HepG2 (cell line): ENCODE data around the gene DHX58. TPM values are rescaled to one million over a fixed set of nuclear protein-coding genes. Genes with fewer than 3 reads are reported as not detected.
A peak's percentile ranks its signal among the peaks of the same experiment; 100 is the strongest.

Source experiments
- ATAC-seq: fragments of 200-7000 bp; cut with Tn5 transposase; 3 replicates; pipeline ENCODE4 v1.9.1; 2020; ENCODE audit warnings: mild to moderate bottlenecking, moderate library complexity
- BruUV-seq: library from RNA; stranded (reverse); fragments of 400-500 nt; replicated peaks from 2 replicates; lab custom pipeline; 2021; lab: Mats Ljungman, UMichigan
- CTCF ChIA-PET: fragments of 300-600 bp; formaldehyde crosslinking; extraction: SDS; loops from one replicate; lab custom pipeline; 2021; ENCODE audit warnings: low total read pairs, inconsistent platforms, low intra/inter-chr PET ratio; lab: Yijun Ruan, JAX
- POLR2A ChIA-PET: fragments of 350-600 bp; sonication (Branson Sonifier 250); formaldehyde crosslinking; loops from one replicate; lab custom pipeline; 2020; ENCODE audit warnings: antibody characterized with exemption, inconsistent platforms; lab: Yijun Ruan, JAX
- DNase-seq: peaks from one replicate; pipeline ENCODE4 v3.0.0-alpha.2; 2015; ENCODE audit warnings: low spot score
- FAIRE-seq: peaks from 3 replicates; lab custom pipeline; 2011; peaks lifted over from hg19 to GRCh38; lab: Jason Lieb, UNC
- H2AFZ ChIP-seq: one replicate; pipeline ENCODE4 v1.6.1; 2011; ENCODE audit warnings: low read length, inconsistent platforms
- H3K27ac ChIP-seq: fragments of 300-600 bp; 3 replicates; pipeline ENCODE4 v1.8.0; 2011; ENCODE audit warnings: mixed run types, mild to moderate bottlenecking, mixed read lengths, low read length, inconsistent platforms; ENCODE audit not compliant: insufficient read depth; ENCODE audit errors: extremely low read length
- H3K27me3 ChIP-seq, 2 experiments: fragments of 200-600 bp in 1 of 2; 2 replicates in 1 of 2; 3 replicates in 1 of 2; pipeline versions ENCODE4 v1.6.0 to v1.8.0; 2011; ENCODE audit warnings: low read length in 2 of 2, mild to moderate bottlenecking in 2 of 2, moderate library complexity in 2 of 2, inconsistent platforms in 1 of 2; ENCODE audit not compliant: insufficient read depth in 2 of 2, control insufficient read depth in 1 of 2
- H3K36me3 ChIP-seq, 2 experiments: fragments of 200-600 bp in 1 of 2; replicated peaks in 1 of 2; 2 replicates in 1 of 2; 3 replicates in 1 of 2; pipeline versions ENCODE4 v1.5.1 to v1.8.0; 2011; ENCODE audit warnings: low read length in 2 of 2, inconsistent platforms in 1 of 2; ENCODE audit not compliant: insufficient read depth in 2 of 2, control insufficient read depth in 1 of 2
- H3K4me1 ChIP-seq: 2 replicates; pipeline ENCODE4 v1.5.1; 2012; ENCODE audit warnings: low read length, inconsistent platforms; ENCODE audit not compliant: insufficient read depth
- H3K4me2 ChIP-seq: 2 replicates; pipeline ENCODE4 v1.6.0; 2011; ENCODE audit warnings: low read depth, low read length, inconsistent platforms
- H3K4me3 ChIP-seq, 3 experiments: fragments of 200-600 bp in 1 of 3; sonication (generic), shearing (Covaris generic) in 1 of 3; replicated peaks in 1 of 3; 2 replicates each; pipeline ENCODE4 v1.5.1; 2011 to 2016; ENCODE audit warnings: low read length in 3 of 3, inconsistent platforms in 2 of 3, low read depth in 2 of 3, mild to moderate bottlenecking in 2 of 3, control low read depth in 1 of 3, mixed read lengths in 1 of 3; ENCODE audit not compliant: insufficient read depth in 1 of 3
- H3K79me2 ChIP-seq: one replicate; pipeline ENCODE4 v1.6.1; 2011; ENCODE audit warnings: low read length, inconsistent platforms; ENCODE audit not compliant: insufficient read depth
- H3K9ac ChIP-seq: 2 replicates; pipeline ENCODE4 v1.6.0; 2011; ENCODE audit warnings: mild to moderate bottlenecking, low read depth, low read length, inconsistent platforms; ENCODE audit not compliant: insufficient read depth
- H3K9me3 ChIP-seq: 2 replicates; pipeline ENCODE4 v1.5.1; 2012; ENCODE audit warnings: mild to moderate bottlenecking, low read length
- H4K20me1 ChIP-seq: 2 replicates; pipeline ENCODE4 v1.6.0; 2011; ENCODE audit warnings: inconsistent platforms, mild to moderate bottlenecking, low read length, moderate library complexity; ENCODE audit not compliant: insufficient read depth
- DMAP1 ChIP-seq: IDR thresholded peaks from 2 replicates; pipeline ENCODE4 v1.6.1; 2016
- FOXK2 ChIP-seq: fragments of 450-650 bp; IDR thresholded peaks from 2 replicates; pipeline ENCODE4 v1.6.1; 2016
- PRDM15 ChIP-seq: sonication (generic); formaldehyde crosslinking; IDR thresholded peaks from 2 replicates; pipeline ENCODE4 v1.4.0; 2020; ENCODE audit warnings: missing genetic modification reagents
- TCF7L2 ChIP-seq: IDR thresholded peaks from 2 replicates; pipeline ENCODE4 v1.6.1; 2011; ENCODE audit warnings: mild to moderate bottlenecking, low read depth, low read length, moderate library complexity
- TERF1 ChIP-seq: sonication (generic); formaldehyde crosslinking; IDR thresholded peaks from 2 replicates; pipeline ENCODE4 v1.8.0; 2022; ENCODE audit warnings: mild to moderate bottlenecking, missing genetic modification reagents, moderate library complexity
- ZNF430 ChIP-seq: sonication (generic); formaldehyde crosslinking; IDR thresholded peaks from 2 replicates; pipeline ENCODE4 v1.9.0; 2021; ENCODE audit warnings: mild to moderate bottlenecking, missing genetic modification reagents
- ZNF556 ChIP-seq: sonication (generic); formaldehyde crosslinking; IDR thresholded peaks from 2 replicates; pipeline ENCODE4 v1.4.0; 2020; ENCODE audit warnings: mild to moderate bottlenecking, missing genetic modification reagents, borderline replicate concordance
- whole genome bisulfite sequencing: methylation state at CpG from one replicate; pipeline ENCODE4 v1.1.6; 2017; ENCODE audit warnings: low lambda C conversion rate; 5-methylcytosine and 5-hydroxymethylcytosine counted together
- in situ Hi-C: cut with HindIII; loops from 2 replicates; pipeline ENCODE4 v1.10.0; 2017; ENCODE audit warnings: low pct_unique_long_range_greater_than_20kb; ENCODE audit not compliant: extremely low pct_ligation_motif_present
- intact Hi-C: fragments of 100-400 bp; cut with micrococcal nuclease; formaldehyde crosslinking; loops from one replicate; pipeline ENCODE4 v1.10.0; 2022; ENCODE audit not compliant: unreplicated experiment
- polyA plus RNA-seq, 8 experiments: library from polyadenylated mRNA; depleted of rRNA in 3 of 8; stranded (reverse) in 7 of 8; unstranded in 1 of 8; fragments of >200 nt; fragmentation: Illumina TruSeq in 4 of 8; extraction: Trizol in 4 of 8; gene quantifications; 2 replicates each; pipeline versions ENCODE4 v1.2.1 to v1.2.3, GENCODE V29; 2011 to 2016; ENCODE audit warnings: low read depth in 4 of 8, missing spikeins in 1 of 8, mixed read lengths in 1 of 8; ENCODE audit not compliant: insufficient read depth in 1 of 8
- total RNA-seq, 5 experiments: library from RNA; depleted of rRNA; stranded (reverse); fragments of >200 nt; fragmentation: Illumina TruSeq; extraction: Trizol; gene quantifications; 2 replicates each; pipeline ENCODE4 v1.2.3, GENCODE V29; 2016; ENCODE audit warnings: low read depth in 1 of 5

The DHX58 gene
- total and polyA plus RNA-seq, 2 of the 13 experiments (the other 11 are each of a cell fraction or from before 2014, with no cell fraction given): 6.7 to 7.8 TPM

GRCh38 chr17:42061646-42062487 lies 50.6 kb downstream of the DHX58 start (continued):
- TF ChIP-seq PRDM15 (peak; percentile 95), DMAP1 (no peak)

- POLR2A ChIA-PET: no interaction called here
- H3K36me3 ChIP-seq: no peaks in the 10 kb centered on the region
- DNase-seq (no peak), FAIRE-seq (no peak)
- intact Hi-C loops (no loop called here), in situ Hi-C loops (loop anchor here (5.0 kb wide), 1 partner anchor 98 kb away; no protein-coding TSS in a partner anchor)
- H2AFZ ChIP-seq: no peak overlapping the region
- H3K4me1 ChIP-seq: peaks cover 10% of the 10 kb centered on the region
- WGBS: 35% methylated on average over 4 of the region's 4 CpGs
- TF ChIP-seq TERF1 (CRISPR knock-in tag) (no peak), ZNF556 (no peak), FOXK2 (no peak), ZNF430 (CRISPR knock-in tag) (no peak), TCF7L2 (no peak)
- TF ChIP-seq, all 625 proteins: peak for 0
- Histone ChIP-seq H3K27me3 (no peaks in the 10 kb centered on the region), H3K9me3 (no peaks in the 10 kb centered on the region), H3K4me3 (no peak overlapping the region), H3K4me2 (no peak overlapping the region), H4K20me1 (no peaks in the 10 kb centered on the region), H3K9ac (no peak overlapping the region), H3K79me2 (no peaks in the 10 kb centered on the region), H3K27ac (no peak overlapping the region)
- CTCF ChIA-PET: no interaction called here
- no peak for ATAC-seq
- BruUV-seq: no TSS peak
Observed at GRCh38 chr17:42060231-42060630, 52.3 kb downstream of the DHX58 start.
